Measurements from ENCODE around the gene AKT1. TPM values are rescaled to one million over a fixed set of nuclear protein-coding genes. Genes with fewer than 3 reads are reported as not detected.

Gene AKT1
- polyA plus RNA-seq, 1 experiment = 226 TPM

DNA sequence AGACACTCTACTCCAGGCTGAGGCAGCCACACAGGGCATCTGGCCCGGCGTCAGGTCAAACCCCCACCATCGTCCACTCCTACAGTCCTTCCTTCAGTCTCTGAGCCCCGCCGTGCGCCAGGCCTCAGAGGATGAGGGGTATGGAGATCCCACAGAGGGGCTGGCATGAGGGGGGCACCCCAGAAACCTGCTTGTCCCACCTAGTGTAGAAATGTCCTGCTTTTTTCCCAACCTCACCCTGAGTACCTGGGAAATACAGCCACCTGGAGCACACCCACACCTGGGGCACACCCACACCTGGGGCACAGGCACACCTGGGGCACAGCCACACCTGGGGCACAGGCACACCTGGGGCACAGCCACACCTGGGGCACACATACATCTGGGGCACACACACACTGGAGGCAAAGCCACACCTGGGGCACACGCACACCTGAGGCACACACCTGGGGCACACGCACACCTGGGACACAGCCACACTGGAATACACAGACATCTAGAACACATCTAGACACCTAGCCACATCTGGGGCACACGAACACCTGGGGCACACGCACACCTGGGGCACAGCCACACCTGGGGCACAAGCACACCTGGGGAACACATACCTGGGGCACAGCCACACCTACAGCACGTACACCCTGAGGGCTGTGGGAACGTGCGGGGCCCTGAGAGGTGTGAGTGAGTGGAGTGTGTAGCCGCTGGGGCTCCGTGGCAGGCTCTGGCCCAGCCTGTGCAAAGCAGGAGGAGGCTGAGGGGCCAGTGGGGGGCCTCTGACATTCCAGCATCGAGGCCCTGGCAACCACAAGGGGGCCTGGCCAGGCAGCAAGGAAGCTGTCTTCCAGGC lies 18.4 kb downstream of the AKT1 start:
- TF ChIP-seq, protein P1, sequence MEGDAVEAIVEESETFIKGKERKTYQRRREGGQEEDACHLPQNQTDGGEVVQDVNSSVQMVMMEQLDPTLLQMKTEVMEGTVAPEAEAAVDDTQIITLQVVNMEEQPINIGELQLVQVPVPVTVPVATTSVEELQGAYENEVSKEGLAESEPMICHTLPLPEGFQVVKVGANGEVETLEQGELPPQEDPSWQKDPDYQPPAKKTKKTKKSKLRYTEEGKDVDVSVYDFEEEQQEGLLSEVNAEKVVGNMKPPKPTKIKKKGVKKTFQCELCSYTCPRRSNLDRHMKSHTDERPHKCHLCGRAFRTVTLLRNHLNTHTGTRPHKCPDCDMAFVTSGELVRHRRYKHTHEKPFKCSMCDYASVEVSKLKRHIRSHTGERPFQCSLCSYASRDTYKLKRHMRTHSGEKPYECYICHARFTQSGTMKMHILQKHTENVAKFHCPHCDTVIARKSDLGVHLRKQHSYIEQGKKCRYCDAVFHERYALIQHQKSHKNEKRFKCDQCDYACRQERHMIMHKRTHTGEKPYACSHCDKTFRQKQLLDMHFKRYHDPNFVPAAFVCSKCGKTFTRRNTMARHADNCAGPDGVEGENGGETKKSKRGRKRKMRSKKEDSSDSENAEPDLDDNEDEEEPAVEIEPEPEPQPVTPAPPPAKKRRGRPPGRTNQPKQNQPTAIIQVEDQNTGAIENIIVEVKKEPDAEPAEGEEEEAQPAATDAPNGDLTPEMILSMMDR (IDR thresholded peaks at IDR 0.05; ENCODE audit: insufficient read depth, low read depth, low read length) = no peak
- Histone ChIP-seq H3K27me3 (ENCODE audit: control insufficient read depth, insufficient read depth, low read length) (no peaks in the 10 kb centered on the region), H3K36me3 (ENCODE audit: control insufficient read depth, insufficient read depth, low read length) (peaks cover 37% of the 10 kb centered on the region), H3K4me3 (ENCODE audit: low read depth, low read length) (no peak overlapping the region)
- no peak for DNase-seq (ENCODE audit: low read depth)
- ChIA-PET POLR2A (no interaction called here), CTCF (interaction anchor here (0.9 to 6.3 kb wide), 2 partner anchors 7 to 9 kb away, joined by 7 to 33 read pairs; no protein-coding TSS in a partner anchor)

DNA sequence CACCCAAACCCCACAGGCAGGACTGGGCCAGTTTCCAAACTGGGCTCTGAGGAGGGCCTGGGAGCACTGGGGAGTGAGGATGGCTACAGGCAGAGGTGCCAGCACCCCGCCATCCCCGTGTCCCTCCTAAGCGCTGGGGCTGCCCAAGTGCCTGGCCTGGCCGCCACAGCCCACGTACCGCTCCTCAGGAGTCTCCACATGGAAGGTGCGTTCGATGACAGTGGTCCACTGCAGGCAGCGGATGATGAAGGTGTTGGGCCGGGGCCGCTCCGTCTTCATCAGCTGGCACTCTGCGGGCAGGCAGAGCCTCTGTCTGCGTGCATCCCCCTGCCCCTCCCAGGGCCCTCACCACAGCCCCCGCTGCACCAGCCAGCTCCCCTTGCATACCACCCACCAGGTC lies 19.1 kb downstream of the AKT1 start:
- CTCF ChIA-PET = interaction anchor here (0.9 to 1.4 kb wide), 2 partner anchors 8 to 11 kb away, joined by 4 to 7 read pairs; no protein-coding TSS in a partner anchor
- peaks cover 43% of the 10 kb centered on the region for H3K36me3 ChIP-seq (ENCODE audit: control insufficient read depth, insufficient read depth, low read length)

DNA sequence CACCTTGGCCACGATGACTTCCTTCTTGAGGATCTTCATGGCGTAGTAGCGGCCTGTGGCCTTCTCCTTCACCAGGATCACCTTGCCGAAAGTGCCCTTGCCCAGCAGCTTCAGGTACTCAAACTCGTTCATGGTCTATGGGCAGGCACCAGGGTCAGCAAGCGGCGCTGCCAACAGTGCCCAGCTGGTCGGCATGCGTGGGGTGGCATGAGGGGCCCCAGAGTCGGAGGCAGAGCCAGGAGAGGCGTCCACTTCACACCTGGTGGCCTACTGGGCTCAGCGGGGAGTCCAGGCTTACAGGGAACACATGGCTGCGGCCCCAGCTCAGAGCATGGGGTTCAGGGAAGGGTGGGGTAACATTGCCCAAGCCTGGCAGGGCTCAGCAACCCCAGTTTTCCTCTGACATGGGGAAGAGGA lies 20.5 kb downstream of the AKT1 start:
- Histone ChIP-seq H3K27me3 (ENCODE audit: control insufficient read depth, insufficient read depth, low read length) (no peaks in the 10 kb centered on the region), H3K36me3 (ENCODE audit: control insufficient read depth, insufficient read depth, low read length) (peaks cover 50% of the 10 kb centered on the region), H3K4me3 (ENCODE audit: low read depth, low read length) (no peak overlapping the region)
- ChIA-PET POLR2A (no interaction called here), CTCF (interaction anchor here (0.6 to 1.5 kb wide), 5 partner anchors 9 to 52 kb away, joined by 3 to 4 read pairs (median 3); no protein-coding TSS in a partner anchor)
- TF ChIP-seq, protein P1 (IDR thresholded peaks at IDR 0.05; ENCODE audit: insufficient read depth, low read depth, low read length) = no peak
- DNase-seq (ENCODE audit: low read depth) = no peak

More for the DNA sequence above, 19.1 kb downstream of the AKT1 start:
- H3K4me3 ChIP-seq (ENCODE audit: low read depth, low read length) = no peak overlapping the region
- TF ChIP-seq, protein P1 (IDR thresholded peaks at IDR 0.05; ENCODE audit: insufficient read depth, low read depth, low read length) = no peak
- no peaks in the 10 kb centered on the region for H3K27me3 ChIP-seq (ENCODE audit: control insufficient read depth, insufficient read depth, low read length)
- DNase-seq (ENCODE audit: low read depth) = no peak
- POLR2A ChIA-PET = no interaction called here

DNA sequence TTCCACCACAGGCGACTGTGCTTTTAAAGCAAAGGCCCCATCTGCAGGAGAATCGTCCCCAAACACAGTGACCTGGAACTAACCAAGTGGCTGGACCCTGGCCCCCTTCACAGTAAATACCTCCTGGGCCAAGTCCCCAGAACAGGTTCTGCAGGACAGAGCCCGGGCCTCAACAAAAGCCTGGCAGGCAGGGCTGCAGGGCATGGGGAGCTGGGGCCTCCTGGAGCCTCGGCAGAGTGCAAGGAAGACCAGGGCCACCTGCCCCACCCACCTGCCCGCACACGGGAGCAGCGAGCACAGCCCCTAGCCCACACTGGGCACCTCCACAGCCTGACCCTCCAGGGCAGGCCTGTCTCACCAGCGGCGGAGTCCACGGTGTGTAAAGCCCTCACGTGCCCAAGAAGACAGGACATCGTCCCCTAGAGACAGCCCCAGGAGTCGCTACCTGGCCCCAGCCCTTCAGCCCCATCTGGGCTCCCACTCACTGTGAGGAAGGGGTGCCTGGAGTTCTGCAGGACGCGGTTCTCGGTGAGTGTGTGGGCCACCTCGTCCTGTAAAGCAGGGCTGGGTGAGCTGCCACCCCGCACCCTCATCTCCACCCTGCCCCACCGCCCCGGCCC lies 21.0 kb downstream of the AKT1 start:
- peaks cover 48% of the 10 kb centered on the region for H3K36me3 ChIP-seq (ENCODE audit: control insufficient read depth, insufficient read depth, low read length)
- TF ChIP-seq, protein P1 (IDR thresholded peaks at IDR 0.05; ENCODE audit: insufficient read depth, low read depth, low read length) = no peak
- no peak for DNase-seq (ENCODE audit: low read depth)
- H3K27me3 ChIP-seq (ENCODE audit: control insufficient read depth, insufficient read depth, low read length) = no peaks in the 10 kb centered on the region
- H3K4me3 ChIP-seq (ENCODE audit: low read depth, low read length) = no peak overlapping the region
- ChIA-PET CTCF (interaction anchor here (0.6 to 1.5 kb wide), 3 partner anchors 11 to 52 kb away, joined by 3 to 4 read pairs (median 3); no protein-coding TSS in a partner anchor), POLR2A (no interaction called here)
